Endothelial cell of umbilical vein (primary cell): Measurements from ENCODE around the gene GMPR2. TPM values are rescaled to one million over a fixed set of nuclear protein-coding genes. Genes with fewer than 3 reads are reported as not detected.

Experiments
- Bru-seq: library from RNA; stranded (reverse); fragments of 400-500 nt; gene quantifications from one replicate; lab custom pipeline; 2021; lab: Mats Ljungman, UMichigan
- BruChase-seq, 2 experiments: library from RNA; stranded (reverse); fragments of 400-500 nt; gene quantifications; one replicate each; lab custom pipeline; 2021; lab: Mats Ljungman, UMichigan
- BruUV-seq: library from RNA; stranded (reverse); fragments of 400-500 nt; replicated peaks from 2 replicates; lab custom pipeline; 2021; lab: Mats Ljungman, UMichigan
- CTCF ChIA-PET: fragments of 300-600, 350-600 bp; sonication (Branson Sonifier 250); formaldehyde crosslinking; loops from one replicate; lab custom pipeline; 2021; ENCODE audit warnings: antibody characterized with exemption, inconsistent platforms; lab: Charles Lee
- POLR2A ChIA-PET: fragments of 300-600, 350-600 bp; sonication (Branson Sonifier 250); formaldehyde crosslinking; loops from one replicate; lab custom pipeline; 2021; ENCODE audit warnings: antibody characterized with exemption, inconsistent platforms; lab: Charles Lee
- DNase-seq: peaks from one replicate; pipeline ENCODE4 v3.0.0-alpha.2; 2011; ENCODE audit warnings: low read depth, low spot score
- FAIRE-seq: peaks from 2 replicates; lab custom pipeline; 2011; peaks lifted over from hg19 to GRCh38; lab: Jason Lieb, UNC
- H2AFZ ChIP-seq: 2 replicates; pipeline ENCODE4 v1.6.0; 2012; ENCODE audit warnings: low read depth, low read length, control low read depth, inconsistent platforms
- H3K27ac ChIP-seq: 2 replicates; pipeline ENCODE4 v1.5.1; 2011; ENCODE audit warnings: low read depth, mild to moderate bottlenecking, control low read depth, low read length, moderate library complexity; ENCODE audit not compliant: insufficient read depth
- H3K27me3 ChIP-seq, 2 experiments: 2 replicates each; pipeline versions ENCODE4 v1.6.0 to v1.6.1; 2011; ENCODE audit warnings: low read length in 2 of 2, mixed read lengths in 1 of 2; ENCODE audit not compliant: control insufficient read depth in 2 of 2, insufficient read depth in 2 of 2
- H3K36me3 ChIP-seq, 2 experiments: 2 replicates in 1 of 2; 3 replicates in 1 of 2; pipeline ENCODE4 v1.5.1; 2011; ENCODE audit warnings: low read length in 2 of 2, mild to moderate bottlenecking in 1 of 2, moderate library complexity in 1 of 2; ENCODE audit not compliant: control insufficient read depth in 2 of 2, insufficient read depth in 2 of 2; ENCODE audit errors: extremely low read depth in 1 of 2
- H3K4me1 ChIP-seq: 3 replicates; pipeline ENCODE4 v1.5.1; 2011; ENCODE audit warnings: mild to moderate bottlenecking, low read length; ENCODE audit not compliant: control insufficient read depth, insufficient read depth; ENCODE audit errors: extremely low read depth
- H3K4me2 ChIP-seq: 2 replicates; pipeline ENCODE4 v1.6.1; 2011; ENCODE audit warnings: low read length, control low read depth, mixed read lengths; ENCODE audit not compliant: insufficient read depth
- H3K4me3 ChIP-seq, 3 experiments: fragments of 200-600 bp in 1 of 3; sonication (generic), shearing (Covaris generic) in 1 of 3; replicated peaks in 1 of 3; 2 replicates each; pipeline ENCODE4 v1.5.1; 2011 to 2016; ENCODE audit warnings: control low read depth in 3 of 3, low read length in 3 of 3, mild to moderate bottlenecking in 2 of 3, inconsistent platforms in 1 of 3, low read depth in 1 of 3, moderate library complexity in 1 of 3; ENCODE audit not compliant: insufficient read depth in 1 of 3
- H3K79me2 ChIP-seq: 2 replicates; pipeline ENCODE4 v1.6.0; 2012; ENCODE audit warnings: low read length, inconsistent platforms; ENCODE audit not compliant: control insufficient read depth, insufficient read depth
- H3K9ac ChIP-seq: replicated peaks from 2 replicates; pipeline ENCODE3; 2011; ENCODE audit warnings: low read length, control low read depth; ENCODE audit not compliant: insufficient read depth; ENCODE audit errors: extremely low read depth
- H3K9me1 ChIP-seq: replicated peaks from 3 replicates; pipeline ENCODE4 v1.6.0; 2011; ENCODE audit warnings: mild to moderate bottlenecking, low read length; ENCODE audit not compliant: control insufficient read depth, insufficient read depth; ENCODE audit errors: extremely low read depth
- H3K9me3 ChIP-seq: replicated peaks from 2 replicates; pipeline ENCODE4 v1.5.1; 2012; ENCODE audit warnings: low read length, inconsistent platforms; ENCODE audit not compliant: control insufficient read depth, insufficient read depth
- H4K20me1 ChIP-seq: replicated peaks from 2 replicates; pipeline ENCODE3; 2011; ENCODE audit warnings: mild to moderate bottlenecking, low read length; ENCODE audit not compliant: control insufficient read depth, insufficient read depth; ENCODE audit errors: extremely low read depth
- CTCF ChIP-seq, 2 donors: IDR thresholded peaks; 1 replicate in 1 of 2; 2 replicates in 1 of 2; pipeline ENCODE4 v1.5.1; 2011; ENCODE audit warnings: low read length in 2 of 2, mild to moderate bottlenecking in 2 of 2, moderate library complexity in 2 of 2, control low read depth in 1 of 2, inconsistent platforms in 1 of 2, low read depth in 1 of 2; ENCODE audit not compliant: insufficient read depth in 1 of 2; ENCODE audit errors: extremely low read depth in 1 of 2
- JUN ChIP-seq: IDR thresholded peaks from 2 replicates; pipeline ENCODE4 v1.6.1; 2011; ENCODE audit warnings: borderline replicate concordance, low read depth; ENCODE audit not compliant: insufficient read length, insufficient read depth
- POLR2A ChIP-seq: IDR thresholded peaks from 2 replicates; pipeline ENCODE4 v1.6.1; 2012; ENCODE audit warnings: low read depth, mild to moderate bottlenecking, control low read depth, low read length
- POLR2AphosphoS5 ChIP-seq: IDR thresholded peaks from 2 replicates; pipeline ENCODE4 v1.6.1; 2012; ENCODE audit warnings: low read depth, mild to moderate bottlenecking, control low read depth, low read length, moderate library complexity; ENCODE audit not compliant: insufficient read depth
- dilution Hi-C: fragments of 300-500 bp; cut with MboI; formaldehyde crosslinking; loops from one replicate; pipeline ENCODE4 v1.15.0; 2019; ENCODE audit warnings: low sequenced_read_pairs; ENCODE audit not compliant: extremely low pct_ligation_motif_present
- intact Hi-C: fragments of 100-400 bp; cut with micrococcal nuclease; formaldehyde crosslinking; loops from one replicate; pipeline ENCODE4 v1.10.0; 2022
- long read RNA-seq: library from polyadenylated mRNA; stranded (forward); transcript quantifications from one replicate; pipeline ENCODE4 v2.0.0, GENCODE V29; 2021
- polyA minus RNA-seq, 3 experiments: library from RNA; depleted of rRNA, polyadenylated mRNA; stranded (reverse); fragments of >200 nt; gene quantifications; 1 replicate in 1 of 3; 2 replicates in 2 of 3; pipeline ENCODE4 v1.2.3, GENCODE V29; 2011
- polyA plus RNA-seq, 4 experiments: library from polyadenylated mRNA; depleted of rRNA in 3 of 4; stranded (reverse) in 3 of 4; unstranded in 1 of 4; fragments of >200 nt; gene quantifications; 2 replicates each; pipeline versions ENCODE4 v1.2.1 to v1.2.3, GENCODE V29; 2011 to 2012; ENCODE audit warnings: missing spikeins in 1 of 4
- total RNA-seq: library from RNA; stranded (reverse); gene quantifications from 2 replicates; pipeline ENCODE4 v1.2.3, GENCODE V29; 2021

GMPR2 gene
- 58.1 and 62.4 TPM in 2 replicates for total RNA-seq
- 50.0 and 61.8 TPM in 2 replicates for polyA plus RNA-seq
- 81.4 and 83.8 TPM in 2 replicates for polyA plus RNA-seq (2011; cell fraction: cytosol; rRNA removed)
- 104 and 112 TPM in 2 replicates for polyA plus RNA-seq (2011; cell fraction: nucleus; rRNA removed)
- 69.1 and 82.4 TPM in 2 replicates for polyA plus RNA-seq (2012)
- 92.0 and 99.1 TPM in 2 replicates for polyA minus RNA-seq
- 17.2 TPM for polyA minus RNA-seq (2011; cell fraction: cytosol; rRNA and poly(A)+ RNA removed)
- 62.0 and 66.1 TPM in 2 replicates for polyA minus RNA-seq (2011; cell fraction: nucleus; rRNA and poly(A)+ RNA removed)
- percentile 78 among the genes with signal in this experiment for Bru-seq, nascent RNA
- percentile 82 among the genes with signal in this experiment for BruChase-seq, experiment 1, labeled RNA remaining after a 6-hour chase
- BruChase-seq, experiment 2, labeled RNA remaining after a 2-hour chase = percentile 78 among the genes with signal in this experiment
- long read RNA-seq, transcript GMPR2-203 (10 exons, 1,652 nt) = minor isoform, 7 of 171 reads
- long read RNA-seq, transcript GMPR2-202 (10 exons, 1,972 nt) = minor isoform, 26 of 171 reads
- long read RNA-seq, transcript GMPR2-204 (9 exons, 1,864 nt) = minor isoform, 7 of 171 reads
- long read RNA-seq, transcript GMPR2-223 (10 exons, 1,893 nt) = major isoform, 94 of 171 reads
- long read RNA-seq, partial matches to known transcripts = 10 of 171 reads
- long read RNA-seq, other reads (novel, unspliced or antisense) = 27 of 171 reads

DNA sequence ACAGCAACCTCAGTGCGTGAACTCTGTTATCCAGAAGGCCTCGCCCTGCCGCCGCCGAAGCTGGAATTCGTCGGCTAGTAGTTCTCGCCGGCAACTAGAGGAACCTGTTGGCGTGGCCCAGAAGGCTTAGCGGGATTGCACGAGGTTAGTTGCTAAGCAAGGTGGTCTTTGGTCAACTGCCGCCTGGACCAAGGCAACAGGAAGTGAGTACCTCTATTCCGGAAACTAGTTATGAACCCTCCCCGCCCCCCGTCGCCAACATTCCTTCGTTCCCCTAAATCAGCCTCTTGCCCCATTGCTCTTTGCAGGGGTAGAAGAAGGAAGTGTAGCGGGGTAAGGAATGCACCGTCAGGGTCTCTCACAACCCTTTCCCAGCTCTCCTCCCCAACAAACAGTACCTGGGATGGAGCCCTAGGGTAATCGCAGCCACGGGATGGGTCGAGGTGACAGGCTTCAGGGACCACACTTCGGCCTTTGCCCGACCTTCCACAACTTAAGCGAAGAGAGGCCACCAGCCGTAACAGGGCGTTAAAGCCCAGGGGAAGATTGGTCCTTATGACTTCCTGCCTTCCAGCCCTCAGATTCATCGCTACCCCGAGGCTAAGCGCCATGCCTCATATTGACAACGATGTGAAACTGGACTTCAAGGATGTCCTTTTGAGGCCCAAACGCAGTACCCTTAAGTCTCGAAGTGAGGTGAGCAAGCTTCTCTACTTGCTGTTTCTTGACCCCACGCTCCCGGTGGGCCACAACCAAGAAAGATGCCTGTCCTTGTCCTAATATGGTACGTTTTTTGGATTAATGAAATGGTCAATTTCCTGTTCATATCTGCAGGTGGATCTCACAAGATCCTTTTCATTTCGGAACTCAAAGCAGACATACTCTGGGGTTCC, at the start of gene GMPR2:
TSS of gene GMPR2 (plus strand) at position 285 of the 893 bp plus-strand sequence. CDS start at position 610, 325 bp downstream.
- H3K79me2 ChIP-seq = peaks cover 48% of the 10 kb centered on the region
- peak within 1 kb of the TSS; percentile 88 for H3K27ac ChIP-seq
- dilution Hi-C loops (no loop called here), intact Hi-C loops (loop anchor here (1.0 to 2.0 kb wide), 5 partner anchors 9 to 118 kb away; partner anchors contain the start of genes CHMP4A, TINF2 and TM9SF1)
- ChIA-PET POLR2A (interaction anchor here (0.6 to 1.6 kb wide), 2 partner anchors 9 to 20 kb away, joined by 3 to 6 read pairs; partner anchors contain the start of genes CHMP4A and TINF2), CTCF (interaction anchor here (0.7 to 1.9 kb wide), 6 partner anchors 9 to 75 kb away, joined by 3 to 11 read pairs (median 4); partner anchors contain the start of genes CIDEB, MDP1 and TINF2)
- H3K9ac ChIP-seq = peak within 1 kb of the TSS; percentile 95
- no peaks in the 10 kb centered on the region for H3K27me3 ChIP-seq
- no peaks in the 10 kb centered on the region for H3K9me1 ChIP-seq
- no peak for TF ChIP-seq JUN
- TF ChIP-seq POLR2A = peak; percentile 34
- TF ChIP-seq POLR2AphosphoS5 = peak; percentile 52
- no peak for TF ChIP-seq CTCF (IDR thresholded peaks at IDR 0.05; ENCODE audit: extremely low read depth in 1 of 2, insufficient read depth in 1 of 2, low read depth in 1 of 2, low read length in 2 of 2)
- peaks cover 29% of the 10 kb centered on the region for H3K4me1 ChIP-seq
- H3K4me2 ChIP-seq = peak within 1 kb of the TSS; percentile 73
- H3K9me3 ChIP-seq = no peaks in the 10 kb centered on the region
- no peaks in the 10 kb centered on the region for H4K20me1 ChIP-seq
- H3K4me3 ChIP-seq = peak within 1 kb of the TSS; percentile 63 to 87 (median 67)
- DNase-seq (no peak), FAIRE-seq (peak; percentile 90)
- TSS peak; percentile 46 for BruUV-seq
- H3K36me3 ChIP-seq = peaks cover 3 to 16% of the 10 kb centered on the region in 2 experiments
- peak within 1 kb of the TSS; percentile 73 for H2AFZ ChIP-seq
